ENCODE measurements around the gene MKLN1.
"Not testable (repeated sequence)": the region's sequence is repeated elsewhere in the genome, so short reads cannot be mapped to it uniquely, and the experiment has no call there.

The MKLN1 gene

GRCh38 chr7:131294553-131294952 lies 33.1 kb upstream of the MKLN1 start:
- H3K4me1 ChIP-seq (ENCODE audit: control insufficient read depth, insufficient read depth, low read length): no peaks in the 10 kb centered on the region
- no peak overlapping the region for H3K27ac ChIP-seq (ENCODE audit: insufficient read depth, low read depth, low read length, poor library complexity, severe bottlenecking)

GRCh38 chr7:131298608-131298992 lies 29.1 kb upstream of the MKLN1 start:
- 95 to 96% methylated on average over 6 of the region's 6 CpGs for WGBS, 2 experiments
- no peak overlapping the region for H3K27ac ChIP-seq (ENCODE audit: insufficient read depth, low read depth, low read length, poor library complexity, severe bottlenecking)
- H3K4me3 ChIP-seq (ENCODE audit: insufficient read depth, low read depth, low read length): no peak overlapping the region

More at GRCh38 chr7:131294553-131294952, 33.1 kb upstream of the MKLN1 start:
- Histone ChIP-seq H3K27me3 (ENCODE audit: control insufficient read depth, insufficient read depth, low read length, poor library complexity, severe bottlenecking) (no peaks in the 10 kb centered on the region), H3K9me3 (ENCODE audit: control insufficient read depth, low read length) (no peaks in the 10 kb centered on the region), H3K36me3 (ENCODE audit: control insufficient read depth, insufficient read depth, low read length) (no peaks in the 10 kb centered on the region), H3K4me3 (ENCODE audit: insufficient read depth, low read depth, low read length) (no peak overlapping the region)
- WGBS, 2 experiments: 58% methylated on average over 3 of the region's 3 CpGs

GRCh38 chr7:131299074-131299473 lies 28.6 kb upstream of the MKLN1 start:
- H3K36me3 ChIP-seq (ENCODE audit: control insufficient read depth, insufficient read depth, low read length): no peaks in the 10 kb centered on the region
- H3K4me3 ChIP-seq (ENCODE audit: insufficient read depth, low read depth, low read length): no peak overlapping the region
- peaks cover 5% of the 10 kb centered on the region for H3K4me1 ChIP-seq (ENCODE audit: control insufficient read depth, insufficient read depth, low read length)
- H3K27me3 ChIP-seq (ENCODE audit: control insufficient read depth, insufficient read depth, low read length, poor library complexity, severe bottlenecking): no peaks in the 10 kb centered on the region
- no peak overlapping the region for H3K27ac ChIP-seq (ENCODE audit: insufficient read depth, low read depth, low read length, poor library complexity, severe bottlenecking)
- H3K9me3 ChIP-seq (ENCODE audit: control insufficient read depth, low read length): no peaks in the 10 kb centered on the region

More at GRCh38 chr7:131298608-131298992, 29.1 kb upstream of the MKLN1 start:
- no peaks in the 10 kb centered on the region for H3K9me3 ChIP-seq (ENCODE audit: control insufficient read depth, low read length)
- no peaks in the 10 kb centered on the region for H3K36me3 ChIP-seq (ENCODE audit: control insufficient read depth, insufficient read depth, low read length)
- peaks cover 5% of the 10 kb centered on the region for H3K4me1 ChIP-seq (ENCODE audit: control insufficient read depth, insufficient read depth, low read length)
- no peaks in the 10 kb centered on the region for H3K27me3 ChIP-seq (ENCODE audit: control insufficient read depth, insufficient read depth, low read length, poor library complexity, severe bottlenecking)

- Histone ChIP-seq H3K27me3 (ENCODE audit: control insufficient read depth, insufficient read depth, low read length, poor library complexity, severe bottlenecking) (no peaks in the 10 kb centered on the region), H3K4me1 (ENCODE audit: control insufficient read depth, insufficient read depth, low read length) (peaks cover 5% of the 10 kb centered on the region), H3K9me3 (ENCODE audit: control insufficient read depth, low read length) (no peaks in the 10 kb centered on the region), H3K36me3 (ENCODE audit: control insufficient read depth, insufficient read depth, low read length) (no peaks in the 10 kb centered on the region), H3K27ac (ENCODE audit: insufficient read depth, low read depth, low read length, poor library complexity, severe bottlenecking) (no peak overlapping the region), H3K4me3 (ENCODE audit: insufficient read depth, low read depth, low read length) (no peak overlapping the region)
- WGBS, 2 experiments: 89% methylated on average over 2 of the region's 2 CpGs
These were observed 27.6 kb upstream of the MKLN1 start for GRCh38 chr7:131300078-131300477.

GRCh38 chr7:131300572-131301466 lies 26.9 kb upstream of the MKLN1 start:
- Histone ChIP-seq H3K4me1 (ENCODE audit: control insufficient read depth, insufficient read depth, low read length) (peaks cover 5% of the 10 kb centered on the region), H3K9me3 (ENCODE audit: control insufficient read depth, low read length) (no peaks in the 10 kb centered on the region), H3K36me3 (ENCODE audit: control insufficient read depth, insufficient read depth, low read length) (no peaks in the 10 kb centered on the region), H3K27ac (ENCODE audit: insufficient read depth, low read depth, low read length, poor library complexity, severe bottlenecking) (no peak overlapping the region), H3K27me3 (ENCODE audit: control insufficient read depth, insufficient read depth, low read length, poor library complexity, severe bottlenecking) (no peaks in the 10 kb centered on the region), H3K4me3 (ENCODE audit: insufficient read depth, low read depth, low read length) (no peak overlapping the region)
- 60 to 67% methylated on average over 7 to 8 of the region's 8 CpGs for WGBS, 2 experiments

- Histone ChIP-seq H3K4me3 (ENCODE audit: insufficient read depth, low read depth, low read length) (no peak overlapping the region), H3K9me3 (ENCODE audit: control insufficient read depth, low read length) (no peaks in the 10 kb centered on the region), H3K36me3 (ENCODE audit: control insufficient read depth, insufficient read depth, low read length) (no peaks in the 10 kb centered on the region), H3K4me1 (ENCODE audit: control insufficient read depth, insufficient read depth, low read length) (peaks cover 5% of the 10 kb centered on the region), H3K27ac (ENCODE audit: insufficient read depth, low read depth, low read length, poor library complexity, severe bottlenecking) (no peak overlapping the region), H3K27me3 (ENCODE audit: control insufficient read depth, insufficient read depth, low read length, poor library complexity, severe bottlenecking) (no peaks in the 10 kb centered on the region)
- WGBS, 2 experiments: 90 to 96% methylated on average over 4 of the region's 4 CpGs
These were observed 25.2 kb upstream of the MKLN1 start for GRCh38 chr7:131302446-131302845.

- 80 to 83% methylated on average over 8 of the region's 8 CpGs for WGBS, 2 experiments
- Histone ChIP-seq H3K27ac (ENCODE audit: insufficient read depth, low read depth, low read length, poor library complexity, severe bottlenecking) (no peak overlapping the region), H3K4me1 (ENCODE audit: control insufficient read depth, insufficient read depth, low read length) (peaks cover 5% of the 10 kb centered on the region)
These were observed 24.6 kb upstream of the MKLN1 start for GRCh38 chr7:131302876-131303707.

GRCh38 chr7:131305152-131305551 lies 22.5 kb upstream of the MKLN1 start:
- Histone ChIP-seq H3K27me3 (ENCODE audit: control insufficient read depth, insufficient read depth, low read length, poor library complexity, severe bottlenecking) (no peaks in the 10 kb centered on the region), H3K36me3 (ENCODE audit: control insufficient read depth, insufficient read depth, low read length) (no peaks in the 10 kb centered on the region), H3K27ac (ENCODE audit: insufficient read depth, low read depth, low read length, poor library complexity, severe bottlenecking) (no peak overlapping the region), H3K9me3 (ENCODE audit: control insufficient read depth, low read length) (no peaks in the 10 kb centered on the region), H3K4me1 (ENCODE audit: control insufficient read depth, insufficient read depth, low read length) (peaks cover 5% of the 10 kb centered on the region), H3K4me3 (ENCODE audit: insufficient read depth, low read depth, low read length) (no peak overlapping the region)

More at GRCh38 chr7:131302876-131303707, 24.6 kb upstream of the MKLN1 start:
- Histone ChIP-seq H3K36me3 (ENCODE audit: control insufficient read depth, insufficient read depth, low read length) (no peaks in the 10 kb centered on the region), H3K27me3 (ENCODE audit: control insufficient read depth, insufficient read depth, low read length, poor library complexity, severe bottlenecking) (no peaks in the 10 kb centered on the region), H3K4me3 (ENCODE audit: insufficient read depth, low read depth, low read length) (no peak overlapping the region), H3K9me3 (ENCODE audit: control insufficient read depth, low read length) (no peaks in the 10 kb centered on the region)

GRCh38 chr7:131306041-131306440 lies 21.6 kb upstream of the MKLN1 start:
- H3K4me1 ChIP-seq (ENCODE audit: control insufficient read depth, insufficient read depth, low read length); H3K27ac ChIP-seq (ENCODE audit: insufficient read depth, low read depth, low read length, poor library complexity, severe bottlenecking): not testable (repeated sequence)
- 85 to 89% methylated on average over 3 of the region's 3 CpGs for WGBS, 2 experiments

GRCh38 chr7:131306777-131307176 lies 20.9 kb upstream of the MKLN1 start:
- Histone ChIP-seq H3K36me3 (ENCODE audit: control insufficient read depth, insufficient read depth, low read length) (no peaks in the 10 kb centered on the region), H3K27ac (ENCODE audit: insufficient read depth, low read depth, low read length, poor library complexity, severe bottlenecking) (no peak overlapping the region), H3K4me3 (ENCODE audit: insufficient read depth, low read depth, low read length) (no peak overlapping the region), H3K9me3 (ENCODE audit: control insufficient read depth, low read length) (no peaks in the 10 kb centered on the region), H3K27me3 (ENCODE audit: control insufficient read depth, insufficient read depth, low read length, poor library complexity, severe bottlenecking) (no peaks in the 10 kb centered on the region), H3K4me1 (ENCODE audit: control insufficient read depth, insufficient read depth, low read length) (no peaks in the 10 kb centered on the region)

More at GRCh38 chr7:131306041-131306440, 21.6 kb upstream of the MKLN1 start:
- H3K4me3 ChIP-seq (ENCODE audit: insufficient read depth, low read depth, low read length); H3K36me3 ChIP-seq (ENCODE audit: control insufficient read depth, insufficient read depth, low read length); H3K27me3 ChIP-seq (ENCODE audit: control insufficient read depth, insufficient read depth, low read length, poor library complexity, severe bottlenecking); H3K9me3 ChIP-seq (ENCODE audit: control insufficient read depth, low read length): not testable (repeated sequence)

Measured in ectodermal cell (in vitro differentiated cells).